Measurements from ENCODE around the gene ELP2.

- TF ChIP-seq EZH2 (IDR thresholded peaks at IDR 0.05; ENCODE audit: borderline replicate concordance), result no peak
- TF ChIP-seq, protein P1, sequence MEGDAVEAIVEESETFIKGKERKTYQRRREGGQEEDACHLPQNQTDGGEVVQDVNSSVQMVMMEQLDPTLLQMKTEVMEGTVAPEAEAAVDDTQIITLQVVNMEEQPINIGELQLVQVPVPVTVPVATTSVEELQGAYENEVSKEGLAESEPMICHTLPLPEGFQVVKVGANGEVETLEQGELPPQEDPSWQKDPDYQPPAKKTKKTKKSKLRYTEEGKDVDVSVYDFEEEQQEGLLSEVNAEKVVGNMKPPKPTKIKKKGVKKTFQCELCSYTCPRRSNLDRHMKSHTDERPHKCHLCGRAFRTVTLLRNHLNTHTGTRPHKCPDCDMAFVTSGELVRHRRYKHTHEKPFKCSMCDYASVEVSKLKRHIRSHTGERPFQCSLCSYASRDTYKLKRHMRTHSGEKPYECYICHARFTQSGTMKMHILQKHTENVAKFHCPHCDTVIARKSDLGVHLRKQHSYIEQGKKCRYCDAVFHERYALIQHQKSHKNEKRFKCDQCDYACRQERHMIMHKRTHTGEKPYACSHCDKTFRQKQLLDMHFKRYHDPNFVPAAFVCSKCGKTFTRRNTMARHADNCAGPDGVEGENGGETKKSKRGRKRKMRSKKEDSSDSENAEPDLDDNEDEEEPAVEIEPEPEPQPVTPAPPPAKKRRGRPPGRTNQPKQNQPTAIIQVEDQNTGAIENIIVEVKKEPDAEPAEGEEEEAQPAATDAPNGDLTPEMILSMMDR (IDR thresholded peaks at IDR 0.05; ENCODE audit: poor library complexity), result no peak
These were observed 21.1 kb upstream of the ELP2 start for GRCh38 chr18:36108601-36109000.

All from hepatocyte (in vitro differentiated cells).